PC-9 (cell line): ENCODE results near the gene STC2. TPM values are rescaled to one million over a fixed set of nuclear protein-coding genes. Genes with fewer than 3 reads are reported as not detected.

Experiments
- BruUV-seq: library from RNA; stranded (reverse); fragments of 400-500 nt; replicated peaks from 2 replicates; lab custom pipeline; 2021; lab: Mats Ljungman, UMichigan
- CTCF ChIA-PET: fragments of 300-600 bp; sonication (Branson Sonifier 250); formaldehyde crosslinking; loops from one replicate; lab custom pipeline; 2022; ENCODE audit warnings: antibody characterized with exemption; lab: Charles Lee
- POLR2A ChIA-PET: fragments of 300-600 bp; sonication (Branson Sonifier 250); formaldehyde crosslinking; loops from one replicate; lab custom pipeline; 2022; ENCODE audit warnings: antibody characterized with exemption; ENCODE audit not compliant: unreplicated experiment; lab: Charles Lee
- DNase-seq, 2 experiments: peaks; one replicate each; pipeline versions ENCODE4 v3.0.0 to v3.0.0-alpha.2; 2015 to 2022; ENCODE audit warnings: mixed read lengths in 1 of 2
- H2AFZ ChIP-seq: fragments of 200-600 bp; sonication (generic); 2 replicates; pipeline ENCODE4 v1.8.1; 2017; ENCODE audit warnings: antibody characterized with exemption
- H3F3A ChIP-seq: fragments of 200-600 bp; sonication (generic); 2 replicates; pipeline ENCODE4 v1.8.1; 2017; ENCODE audit warnings: antibody characterized with exemption, mild to moderate bottlenecking, low read depth; ENCODE audit not compliant: insufficient read depth
- H3K27ac ChIP-seq: fragments of 200-600 bp; sonication (generic); 2 replicates; pipeline ENCODE4 v1.6.1; 2016; ENCODE audit warnings: mixed run types
- H3K27me3 ChIP-seq: fragments of 200-600 bp; sonication (generic); 2 replicates; pipeline ENCODE4 v1.6.1; 2016; ENCODE audit warnings: low read depth, mixed run types; ENCODE audit not compliant: insufficient read depth
- H3K36me3 ChIP-seq: fragments of 200-600 bp; sonication (generic); 2 replicates; pipeline ENCODE4 v1.6.1; 2016; ENCODE audit warnings: low read depth, mixed run types
- H3K4me1 ChIP-seq: fragments of 200-600 bp; sonication (generic); replicated peaks from 2 replicates; pipeline ENCODE4 v1.6.1; 2016; ENCODE audit warnings: mixed run types; ENCODE audit not compliant: insufficient read depth
- H3K4me2 ChIP-seq: fragments of 200-600 bp; sonication (generic); 2 replicates; pipeline ENCODE4 v1.6.1; 2017; ENCODE audit warnings: mixed run types
- H3K4me3 ChIP-seq: fragments of 200-600 bp; sonication (generic); 2 replicates; pipeline ENCODE4 v1.6.1; 2016; ENCODE audit warnings: mixed run types
- H3K79me2 ChIP-seq: fragments of 200-600 bp; sonication (generic); 2 replicates; pipeline ENCODE4 v1.6.1; 2017; ENCODE audit warnings: low read depth, mixed run types
- H3K9me2 ChIP-seq: fragments of 200-600 bp; sonication (generic); 2 replicates; pipeline ENCODE4 v1.8.1; 2017; ENCODE audit warnings: mild to moderate bottlenecking; ENCODE audit not compliant: insufficient read depth
- H3K9me3 ChIP-seq: fragments of 200-600 bp; sonication (generic); 2 replicates; pipeline ENCODE4 v1.8.1; 2016; ENCODE audit warnings: low read depth; ENCODE audit not compliant: insufficient read depth
- H4K20me1 ChIP-seq: fragments of 200-600 bp; sonication (generic); 2 replicates; pipeline ENCODE4 v1.8.1; 2017; ENCODE audit not compliant: insufficient read depth
- CTCF ChIP-seq: fragments of 200-600 bp; sonication (generic); conservative IDR thresholded peaks from 2 replicates; pipeline ENCODE4 v1.6.1; 2017; ENCODE audit warnings: mixed run types, antibody characterized with exemption, mild to moderate bottlenecking, moderate library complexity
- EZH2 ChIP-seq: fragments of 200-600 bp; sonication (generic); IDR thresholded peaks from 2 replicates; pipeline ENCODE4 v1.8.0; 2017; ENCODE audit warnings: antibody characterized with exemption, low read depth
- intact Hi-C: fragments of 100-400 bp; cut with micrococcal nuclease; formaldehyde crosslinking; loops from one replicate; pipeline ENCODE4 v1.10.0; 2022; ENCODE audit not compliant: unreplicated experiment
- total RNA-seq: library from RNA; stranded (reverse); gene quantifications from 2 replicates; pipeline ENCODE4 v1.2.3, GENCODE V29; 2021

STC2 gene
- total RNA-seq, 1 experiment from 2014 or later: 63.5 TPM

GRCh38 chr5:173295796-173296195, 32.4 kb downstream of the STC2 start:
- Histone ChIP-seq H3K9me2 (no peaks in the 10 kb centered on the region), H3K27me3 (no peaks in the 10 kb centered on the region), H3K27ac (no peak overlapping the region), H3K4me2 (peak overlapping the region; percentile 26), H2AFZ (no peak overlapping the region), H3K79me2 (no peaks in the 10 kb centered on the region), H3K9me3 (no peaks in the 10 kb centered on the region), H3K36me3 (no peaks in the 10 kb centered on the region), H3K4me1 (peaks cover 26% of the 10 kb centered on the region), H3F3A (0 out of 2 replicates have a peak, but pooled peaks cover 12% of the 10 kb centered on the region), H4K20me1 (no peaks in the 10 kb centered on the region), H3K4me3 (no peak overlapping the region)
- intact Hi-C loops: loop anchor here (2.0 to 10.0 kb wide), 2 partner anchors 469 to 677 kb away; no protein-coding TSS in a partner anchor
- TF ChIP-seq CTCF (no peak), EZH2 (no peak)
- no peak for DNase-seq
- no TSS peak for BruUV-seq
- CTCF ChIA-PET: interaction anchor here (0.5 kb wide), 2 partner anchors 34 to 681 kb away, joined by 3 to 5 read pairs; no protein-coding TSS in a partner anchor
- POLR2A ChIA-PET: no interaction called here

- H3K36me3 ChIP-seq: no peaks in the 10 kb centered on the region
- no peaks in the 10 kb centered on the region for H4K20me1 ChIP-seq
- peak overlapping the region; percentile 28; the same call in 1 of the 2 replicates for H3K27ac ChIP-seq
- peak overlapping the region; percentile 74 for H3K4me2 ChIP-seq
- H3K4me3 ChIP-seq: peak overlapping the region; percentile 45; the same call in 1 of the 2 replicates
- H3K79me2 ChIP-seq: no peaks in the 10 kb centered on the region
- ChIA-PET POLR2A (interaction anchor here (0.6 kb wide), 1 partner anchor 44 kb away, joined by 5 read pairs; no protein-coding TSS in a partner anchor), CTCF (interaction anchor here (0.6 to 1.9 kb wide), 13 partner anchors 12 to 1022 kb away, joined by 3 to 10 read pairs (median 3); partner anchors contain the start of gene ATP6V0E1)
- no peaks in the 10 kb centered on the region for H3K9me3 ChIP-seq
- no peak for DNase-seq
- H2AFZ ChIP-seq: 0 out of 2 replicates have a peak overlapping the region, but pooled peaks have one; percentile 72
- no TSS peak for BruUV-seq
- H3K4me1 ChIP-seq: peaks cover 26% of the 10 kb centered on the region
- TF ChIP-seq CTCF: no peak
- TF ChIP-seq EZH2: no peak
- 0 out of 2 replicates have a peak, but pooled peaks cover 6% of the 10 kb centered on the region for H3F3A ChIP-seq
- H3K9me2 ChIP-seq: no peaks in the 10 kb centered on the region
- H3K27me3 ChIP-seq: no peaks in the 10 kb centered on the region
- intact Hi-C loops: loop anchor here (1.0 to 10.0 kb wide), 8 partner anchors 34 to 1023 kb away; partner anchors contain the start of genes BOD1, CREBRF and STC2
Observed at GRCh38 chr5:173294673-173295320, 33.4 kb downstream of the STC2 start.

GRCh38 chr5:173293817-173294672, 34.2 kb downstream of the STC2 start:
- peak; percentile 71 to 83 for DNase-seq
- Histone ChIP-seq H3K4me2 (peak overlapping the region; percentile 74), H3F3A (0 out of 2 replicates have a peak, but pooled peaks cover 6% of the 10 kb centered on the region), H2AFZ (peak overlapping the region; percentile 72), H3K4me3 (peak overlapping the region; percentile 45; the same call in 1 of the 2 replicates), H3K9me3 (no peaks in the 10 kb centered on the region), H3K27ac (peak overlapping the region; percentile 28), H3K4me1 (peaks cover 26% of the 10 kb centered on the region), H3K9me2 (no peaks in the 10 kb centered on the region), H4K20me1 (no peaks in the 10 kb centered on the region), H3K36me3 (no peaks in the 10 kb centered on the region), H3K79me2 (no peaks in the 10 kb centered on the region), H3K27me3 (no peaks in the 10 kb centered on the region)
- TF ChIP-seq EZH2 (no peak), CTCF (peak; percentile 92)
- ChIA-PET POLR2A (no interaction called here), CTCF (interaction anchor here (0.6 to 1.9 kb wide), 17 partner anchors 9 to 1023 kb away, joined by 3 to 10 read pairs (median 3); partner anchors contain the start of gene ATP6V0E1)
- no TSS peak for BruUV-seq
- intact Hi-C loops: loop anchor here (1.0 to 10.0 kb wide), 9 partner anchors 34 to 1023 kb away; partner anchors contain the start of genes BOD1, CREBRF and STC2
